ENCODE results near the gene GRB7. TPM values are rescaled to one million over a fixed set of nuclear protein-coding genes. Genes with fewer than 3 reads are reported as not detected.
A peak's percentile ranks its signal among the peaks of the same experiment; 100 is the strongest.
"Not testable (repeated sequence)": the region's sequence is repeated elsewhere in the genome, so short reads cannot be mapped to it uniquely, and the experiment has no call there.

The GRB7 gene
- polyA plus RNA-seq, 3 donors from 2014 or later = not detected

GRCh38 chr17:39702901-39703893, 34.5 kb upstream of the GRB7 start:
- peak overlapping the region; percentile 2 to 85 (median 70) for H3K27ac Mint-ChIP-seq
- H3K4me1 Mint-ChIP-seq = peaks cover 55 to 58% of the 10 kb centered on the region in 2 donors

GRCh38 chr17:39703913-39704312, 33.8 kb upstream of the GRB7 start:
- H3K27ac Mint-ChIP-seq = peak overlapping the region in 5 of 6 donors; percentile 33 to 85 (median 75)
- DNase-seq = no peak
- no peak overlapping the region for H3K4me3 Mint-ChIP-seq
- H3K36me3 Mint-ChIP-seq = no peaks in the 10 kb centered on the region
- H3K4me1 Mint-ChIP-seq = peaks cover 61 to 66% of the 10 kb centered on the region in 2 donors
- H3K27me3 Mint-ChIP-seq (ENCODE audit: low read depth in 3 of 3) = peaks cover under 1 to 9% (median 7%) of the 10 kb centered on the region in 3 donors
- H3K9me3 Mint-ChIP-seq = no peaks in the 10 kb centered on the region

More at GRCh38 chr17:39702901-39703893, 34.5 kb upstream of the GRB7 start:
- peak overlapping the region in 3 of 5 donors; percentile 2 to 36 (median 35) for H3K4me3 Mint-ChIP-seq
- H3K27me3 Mint-ChIP-seq (ENCODE audit: low read depth in 3 of 3) = peaks cover 0 to 9% (median 7%) of the 10 kb centered on the region in 3 donors
- H3K36me3 Mint-ChIP-seq = no peaks in the 10 kb centered on the region
- no peaks in the 10 kb centered on the region for H3K9me3 Mint-ChIP-seq
- DNase-seq = peak in 1 of 3 donors; percentile 15

- Mint-ChIP-seq H3K9me3 (no peaks in the 10 kb centered on the region), H3K27me3 (ENCODE audit: low read depth in 3 of 3) (peaks cover 0 to 6% (median 3%) of the 10 kb centered on the region in 3 donors), H3K36me3 (no peaks in the 10 kb centered on the region), H3K4me3 (no peak overlapping the region), H3K27ac (peak overlapping the region in 3 of 6 donors; percentile 23 to 69 (median 30)), H3K4me1 (peaks cover 66 to 70% of the 10 kb centered on the region in 2 donors)
- DNase-seq = no peak
Measured at GRCh38 chr17:39704821-39705551, 32.8 kb upstream of the GRB7 start.

GRCh38 chr17:39705786-39706348, 31.9 kb upstream of the GRB7 start:
- Mint-ChIP-seq H3K27ac (peak overlapping the region in 3 of 6 donors; percentile 34 to 93 (median 61)), H3K27me3 (ENCODE audit: low read depth in 3 of 3) (peaks cover 0 to 4% (median 3%) of the 10 kb centered on the region in 3 donors), H3K4me3 (no peak overlapping the region), H3K4me1 (peaks cover 74 to 76% of the 10 kb centered on the region in 2 donors), H3K9me3 (no peaks in the 10 kb centered on the region), H3K36me3 (no peaks in the 10 kb centered on the region)
- no peak for DNase-seq

- peak overlapping the region in 4 of 5 donors; percentile 38 to 82 (median 68) for H3K4me3 Mint-ChIP-seq
- H3K27me3 Mint-ChIP-seq (ENCODE audit: low read depth in 3 of 3) = peaks cover 0 to 3% (median 2%) of the 10 kb centered on the region in 3 donors
- no peak for DNase-seq
- no peaks in the 10 kb centered on the region for H3K36me3 Mint-ChIP-seq
- peak overlapping the region in 5 of 6 donors; percentile 61 to 99 (median 95) for H3K27ac Mint-ChIP-seq
- H3K4me1 Mint-ChIP-seq = peaks cover 72 to 76% of the 10 kb centered on the region in 2 donors
- no peaks in the 10 kb centered on the region for H3K9me3 Mint-ChIP-seq
Measured at GRCh38 chr17:39706383-39706782, 31.4 kb upstream of the GRB7 start.

GRCh38 chr17:39706921-39707337, 30.8 kb upstream of the GRB7 start:
- Mint-ChIP-seq H3K27me3 (ENCODE audit: low read depth in 3 of 3) (peaks cover 0 to 3% (median 0%) of the 10 kb centered on the region in 3 donors), H3K9me3 (no peaks in the 10 kb centered on the region), H3K27ac (peak overlapping the region; percentile 86 to 99 (median 95)), H3K4me1 (peaks cover 75 to 77% of the 10 kb centered on the region in 2 donors), H3K36me3 (no peaks in the 10 kb centered on the region), H3K4me3 (peak overlapping the region; percentile 57 to 94 (median 82))
- DNase-seq = peak in 2 of 3 donors; percentile 18 to 22

GRCh38 chr17:39709319-39709997, 28.3 kb upstream of the GRB7 start:
- DNase-seq = peak; percentile 75 to 79 (median 79)
- peak overlapping the region; percentile 85 to 97 (median 93) for H3K4me3 Mint-ChIP-seq

GRCh38 chr17:39709998-39710964, 27.5 kb upstream of the GRB7 start:
- peak in 2 of 3 donors; percentile 19 to 28 for DNase-seq
- peak overlapping the region; percentile 93 to 99 (median 96) for H3K27ac Mint-ChIP-seq
- peak overlapping the region; percentile 85 to 97 (median 93) for H3K4me3 Mint-ChIP-seq
- H3K4me1 Mint-ChIP-seq = peaks cover 66 to 67% of the 10 kb centered on the region in 2 donors
- H3K36me3 Mint-ChIP-seq = peaks cover 0 to 8% (median 7%) of the 10 kb centered on the region in 3 donors
- peaks cover 0 to 4% (median 0%) of the 10 kb centered on the region in 3 donors for H3K27me3 Mint-ChIP-seq (ENCODE audit: low read depth in 3 of 3)
- H3K9me3 Mint-ChIP-seq = no peaks in the 10 kb centered on the region

More at GRCh38 chr17:39709319-39709997, 28.3 kb upstream of the GRB7 start:
- Mint-ChIP-seq H3K4me1 (peaks cover 66 to 67% of the 10 kb centered on the region in 2 donors), H3K36me3 (peaks cover 0 to 8% (median 7%) of the 10 kb centered on the region in 3 donors), H3K9me3 (no peaks in the 10 kb centered on the region), H3K27ac (peak overlapping the region; percentile 93 to 99 (median 96)), H3K27me3 (ENCODE audit: low read depth in 3 of 3) (peaks cover 0 to 4% (median 0%) of the 10 kb centered on the region in 3 donors)

GRCh38 chr17:39711071-39711470, 26.7 kb upstream of the GRB7 start:
- H3K27me3 Mint-ChIP-seq (ENCODE audit: low read depth in 3 of 3); H3K36me3 Mint-ChIP-seq; DNase-seq; H3K9me3 Mint-ChIP-seq: not testable (repeated sequence)
- H3K27ac Mint-ChIP-seq = peak overlapping the region; percentile 93 to 99 (median 96)
- H3K4me3 Mint-ChIP-seq = peak overlapping the region; percentile 32 to 94 (median 86)
- H3K4me1 Mint-ChIP-seq = peaks cover 63 to 67% of the 10 kb centered on the region in 2 donors

GRCh38 chr17:39711851-39712250, 25.9 kb upstream of the GRB7 start:
- Mint-ChIP-seq H3K4me1 (peaks cover 56 to 61% of the 10 kb centered on the region in 2 donors), H3K36me3 (peaks cover 0 to 8% (median 7%) of the 10 kb centered on the region in 3 donors), H3K27ac (peak overlapping the region; percentile 82 to 99 (median 95)), H3K27me3 (ENCODE audit: low read depth in 3 of 3) (peaks cover 0 to 4% (median 0%) of the 10 kb centered on the region in 3 donors), H3K4me3 (peak overlapping the region; percentile 22 to 86 (median 63)), H3K9me3 (no peaks in the 10 kb centered on the region)
- DNase-seq = no peak

- H3K27me3 Mint-ChIP-seq (ENCODE audit: low read depth in 3 of 3) = peaks cover 0 to 2% (median 0%) of the 10 kb centered on the region in 3 donors
- H3K4me3 Mint-ChIP-seq = no peak overlapping the region
- H3K4me1 Mint-ChIP-seq = peaks cover 33 to 37% of the 10 kb centered on the region in 2 donors
- H3K9me3 Mint-ChIP-seq = no peaks in the 10 kb centered on the region
- peak overlapping the region in 2 of 6 donors; percentile 26 to 40 for H3K27ac Mint-ChIP-seq
- no peak for DNase-seq
- H3K36me3 Mint-ChIP-seq = peaks cover 7 to 23% (median 9%) of the 10 kb centered on the region in 3 donors
Measured at GRCh38 chr17:39714234-39714633, 23.5 kb upstream of the GRB7 start.
